ENCODE measurements around the gene NR1H3. TPM values are rescaled to one million over a fixed set of nuclear protein-coding genes. Genes with fewer than 3 reads are reported as not detected.

Gene NR1H3
- total RNA-seq, 6 experiments from 2014 or later = 61.5 to 82.9 (median 67.3) TPM

GRCh38 chr11:47318166-47318565 is 60.4 kb downstream of the NR1H3 start:
- Histone ChIP-seq H3K9me3 (no peaks in the 10 kb centered on the region), H3K4me1 (no peaks in the 10 kb centered on the region), H3K27ac (no peak overlapping the region), H3K4me3 (no peak overlapping the region), H3K36me3 (peaks cover 4 to 51% (median 17%) of the 10 kb centered on the region in 4 donors), H3K27me3 (no peaks in the 10 kb centered on the region)
- WGBS (ENCODE audit: insufficient coverage, low coverage, low lambda C conversion rate, missing lambda C conversion rate) = 89% methylated on average over 2 of the region's 2 CpGs
- intact Hi-C loops (cut with DNase I) = no loop called here
- ATAC-seq (no peak), DNase-seq (no peak)
- TF ChIP-seq CTCF (IDR thresholded peaks at IDR 0.05) (no peak), POLR2A (IDR thresholded peaks at IDR 0.05) (no peak)

Other genes with a start within 250 kb of the NR1H3 start
- gene ARFGAP2, start 81.1 kb upstream of the NR1H3 start, total RNA-seq = 10 to 100 TPM; 37.7 to 64.4 (median 62.1) TPM
- gene PACSIN3, start 71.6 kb upstream of the NR1H3 start, total RNA-seq = 10 to 100 TPM in 5 of 6 experiments, 1 to 10 TPM in 1; 9.6 to 31.1 (median 25.0) TPM
- 10 to 100 TPM; 13.1 to 24.2 (median 13.8) TPM for gene DDB2, start 43.0 kb upstream of the NR1H3 start, total RNA-seq
- gene ACP2, start 9.2 kb upstream of the NR1H3 start, total RNA-seq = 100 to 1,000 TPM in 2 of 6 experiments, 10 to 100 TPM in 4; 53.3 to 173 (median 64.1) TPM
- gene MADD, start 12.1 kb downstream of the NR1H3 start, total RNA-seq = 10 to 100 TPM; 15.2 to 21.3 (median 16.8) TPM
- gene MYBPC3, start 94.7 kb downstream of the NR1H3 start, total RNA-seq = under 1 TPM in 5 of 6 experiments, not detected in 1; 0.04 to 0.24 (median 0.13) TPM
- gene SPI1, start 120.6 kb downstream of the NR1H3 start, total RNA-seq = 10 to 100 TPM in 3 of 6 experiments, 1 to 10 TPM in 3; 7.5 to 29.1 (median 10.1) TPM
- 10 to 100 TPM in 5 of 6 experiments, 1 to 10 TPM in 1; 9.8 to 21.2 (median 13.1) TPM for gene SLC39A13, start 150.6 kb downstream of the NR1H3 start, total RNA-seq
- 10 to 100 TPM; 52.5 to 98.1 (median 63.3) TPM for gene PSMC3, start 168.4 kb downstream of the NR1H3 start, total RNA-seq
- under 1 TPM in 3 of 6 experiments, not detected in 3; 0.15 to 0.49 (median 0.25) TPM for gene RAPSN, start 191.1 kb downstream of the NR1H3 start, total RNA-seq

Measured in right lobe of liver (tissue), 6 donors.